CD4-positive, alpha-beta T cell treated with Interleukin-21 for 1 hour (primary cell): ENCODE measurements around the gene SYNJ2.

Experiments
- DNase-seq: peaks from one replicate; pipeline ENCODE4 v3.0.0-alpha.2; 2020

Gene SYNJ2

DNA sequence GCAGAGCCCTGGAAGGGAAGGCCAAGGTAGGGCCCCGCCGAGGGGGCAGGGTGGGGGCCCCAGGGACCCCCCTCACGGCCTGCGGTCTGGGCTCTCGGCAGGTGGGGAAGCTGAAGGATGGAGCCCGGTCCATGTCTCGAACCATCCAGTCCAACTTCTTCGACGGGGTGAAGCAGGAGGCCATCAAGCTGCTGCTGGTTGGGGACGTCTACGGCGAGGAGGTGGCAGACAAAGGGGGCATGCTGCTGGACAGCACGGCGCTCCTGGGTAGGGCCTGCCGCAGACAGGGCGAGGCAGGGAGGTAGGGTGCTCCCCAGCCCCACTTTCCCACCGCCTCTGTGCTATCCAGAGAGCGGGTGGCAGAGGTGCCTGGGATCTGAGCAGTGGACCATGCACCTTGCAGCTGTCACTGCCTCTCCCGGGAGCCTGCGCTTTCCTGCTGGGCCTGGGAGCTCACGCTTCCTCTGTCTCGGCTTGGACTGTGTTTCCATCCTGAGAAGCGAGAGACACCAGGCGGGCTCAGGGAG, 83.1 kb downstream of the SYNJ2 start:
- DNase-seq = no peak

- DNase-seq = no peak
Measured at GRCh38 chr6:158066136-158066781, 84.6 kb downstream of the SYNJ2 start.

DNA sequence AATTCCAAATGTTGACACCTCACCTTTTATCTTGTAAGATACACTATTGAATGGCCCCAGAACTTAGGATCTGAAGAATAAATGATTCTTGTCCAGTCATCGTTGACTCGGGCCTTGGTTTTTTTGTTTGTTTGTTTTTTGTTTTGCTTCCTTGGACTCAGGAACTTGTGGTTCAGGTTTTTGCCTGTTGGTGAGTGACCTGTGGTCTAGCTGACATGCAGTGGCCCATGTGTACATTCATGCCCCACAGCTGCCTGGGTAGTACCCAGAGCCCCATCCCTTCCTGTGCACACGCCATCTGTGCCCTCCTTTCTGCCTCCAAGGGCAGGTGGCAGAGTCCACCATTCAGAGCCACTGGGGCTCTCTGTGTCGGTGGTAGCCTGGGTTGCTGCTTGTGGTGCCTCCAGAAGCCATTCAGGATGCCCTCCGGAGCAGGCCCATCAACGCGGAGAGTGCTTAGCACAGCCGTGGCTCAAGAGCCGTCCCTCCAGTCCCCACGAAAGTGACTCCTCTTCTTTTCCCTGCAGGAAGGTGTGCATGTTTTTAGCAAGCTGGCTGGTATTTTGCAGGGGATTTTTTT, 85.9 kb downstream of the SYNJ2 start:
- DNase-seq = no peak

- DNase-seq = no peak
Measured at GRCh38 chr6:158068156-158068892, 86.7 kb downstream of the SYNJ2 start.

DNA sequence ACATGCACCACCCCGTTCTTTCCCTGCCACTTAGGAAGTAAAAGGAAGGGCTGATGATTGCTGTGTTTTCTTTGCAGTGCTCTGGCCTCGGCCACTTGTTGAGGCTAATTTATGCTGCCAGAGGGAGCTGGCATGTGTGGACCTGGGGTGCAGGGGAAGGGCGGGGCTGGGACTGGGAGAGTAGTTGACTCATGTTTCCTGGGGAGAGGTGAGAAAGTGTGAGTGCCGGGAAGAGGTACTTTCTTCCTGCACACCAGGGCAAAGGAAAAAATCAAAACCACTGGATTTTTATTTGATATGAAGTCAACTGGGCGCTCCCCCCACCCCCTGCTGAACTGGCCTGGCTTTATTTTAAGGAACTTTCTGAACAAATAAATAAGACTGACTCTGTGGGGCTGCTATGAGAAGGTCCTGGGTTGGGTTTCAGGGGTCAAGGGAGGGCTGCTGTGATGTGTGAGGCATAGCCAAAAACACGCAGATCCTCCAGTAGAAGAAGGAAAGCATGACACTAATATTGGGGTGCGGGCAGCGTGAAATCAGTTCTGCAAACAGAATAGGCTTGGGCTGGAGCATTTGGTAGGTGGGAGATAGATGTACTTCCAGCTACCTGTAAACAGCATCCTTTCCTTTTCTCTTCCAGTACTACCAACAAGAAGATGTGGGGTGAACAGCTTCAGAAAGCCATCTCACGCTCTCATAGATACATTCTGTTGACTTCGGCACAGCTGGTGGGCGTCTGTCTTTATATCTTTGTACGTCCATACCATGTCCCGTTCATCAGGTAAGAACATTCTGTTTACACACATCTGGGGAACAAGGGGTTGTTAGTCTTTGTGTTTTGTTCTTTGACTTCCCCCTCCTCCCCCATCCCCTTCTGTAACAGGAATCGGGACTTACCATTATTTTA, 87.5 kb downstream of the SYNJ2 start:
- no peak for DNase-seq

- DNase-seq = no peak
Measured at GRCh38 chr6:158069800-158070195, 88.1 kb downstream of the SYNJ2 start.

GRCh38 chr6:158070513-158070912, 88.8 kb downstream of the SYNJ2 start:
- no peak for DNase-seq

DNA sequence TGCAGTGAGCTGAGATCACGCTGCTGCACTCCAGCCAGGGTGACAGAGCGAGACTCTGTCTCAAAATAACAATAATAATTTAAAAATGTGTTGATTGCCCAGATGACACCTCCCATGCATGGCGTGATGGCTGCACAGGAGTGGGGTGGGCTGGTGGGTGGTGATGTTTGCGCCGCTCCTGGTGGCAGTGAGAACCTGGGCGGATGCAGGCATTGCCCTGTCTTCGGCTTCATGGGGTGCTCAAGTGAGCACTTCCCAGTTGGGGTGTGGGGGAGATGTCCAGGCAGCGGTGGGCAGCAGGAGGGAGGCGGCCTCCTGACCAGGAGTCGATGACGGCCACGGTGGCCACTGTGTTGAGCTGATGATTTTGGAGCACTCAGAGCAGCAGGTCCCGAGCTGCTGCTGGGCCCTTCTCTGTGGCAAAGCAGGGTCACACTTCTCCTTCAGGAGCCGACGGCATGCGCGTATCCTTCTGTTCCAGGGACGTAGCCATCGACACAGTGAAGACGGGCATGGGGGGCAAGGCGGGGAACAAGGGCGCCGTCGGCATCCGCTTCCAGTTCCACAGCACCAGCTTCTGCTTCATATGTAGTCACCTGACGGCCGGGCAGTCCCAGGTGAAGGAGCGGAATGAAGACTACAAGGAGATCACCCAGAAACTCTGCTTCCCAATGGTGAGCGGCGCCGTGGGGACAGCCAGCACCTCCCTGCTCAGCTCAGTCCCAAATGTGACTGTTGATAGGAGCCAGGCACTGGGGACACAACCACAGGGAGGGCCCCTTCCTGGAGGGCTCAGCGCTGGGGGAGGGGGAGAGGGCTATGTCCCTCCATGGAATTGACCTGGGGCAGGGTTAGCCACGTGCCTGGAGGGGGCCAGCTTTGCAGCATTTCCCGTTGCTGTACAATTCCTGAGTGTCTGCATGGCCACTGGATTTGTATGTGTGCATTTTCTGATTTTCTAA, 89.7 kb downstream of the SYNJ2 start:
- DNase-seq = no peak

DNA sequence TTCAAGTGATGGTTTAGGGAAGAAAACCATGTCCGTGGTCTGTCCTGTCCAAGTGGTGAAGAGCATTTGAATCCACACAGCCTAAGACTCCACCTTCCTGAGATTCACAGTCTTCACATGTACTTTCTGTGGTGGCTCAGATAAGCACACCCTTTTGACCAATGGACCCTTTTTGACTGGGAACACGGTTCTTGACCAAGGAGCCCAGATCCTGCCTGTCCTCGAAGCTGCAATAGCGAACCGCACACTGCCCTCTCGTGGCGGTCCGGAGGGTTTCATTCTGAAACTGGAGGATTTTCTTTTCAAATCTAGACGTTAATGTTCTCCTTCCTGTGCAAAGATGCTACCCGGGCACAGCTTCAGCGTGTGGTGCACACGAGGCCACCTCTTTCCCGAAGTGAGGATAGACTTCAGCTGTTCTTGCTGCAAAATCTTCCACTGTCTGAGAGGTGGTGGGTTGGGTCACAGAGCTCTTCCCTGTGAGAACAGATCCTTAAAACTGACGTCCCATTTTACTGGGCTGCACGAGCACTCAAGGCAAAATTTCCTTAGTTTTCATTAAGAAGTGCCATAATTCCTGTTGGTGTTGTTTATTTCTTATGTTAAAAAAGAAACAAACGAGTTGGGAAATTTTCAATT, 90.5 kb downstream of the SYNJ2 start:
- peak; percentile 64 for DNase-seq

DNA sequence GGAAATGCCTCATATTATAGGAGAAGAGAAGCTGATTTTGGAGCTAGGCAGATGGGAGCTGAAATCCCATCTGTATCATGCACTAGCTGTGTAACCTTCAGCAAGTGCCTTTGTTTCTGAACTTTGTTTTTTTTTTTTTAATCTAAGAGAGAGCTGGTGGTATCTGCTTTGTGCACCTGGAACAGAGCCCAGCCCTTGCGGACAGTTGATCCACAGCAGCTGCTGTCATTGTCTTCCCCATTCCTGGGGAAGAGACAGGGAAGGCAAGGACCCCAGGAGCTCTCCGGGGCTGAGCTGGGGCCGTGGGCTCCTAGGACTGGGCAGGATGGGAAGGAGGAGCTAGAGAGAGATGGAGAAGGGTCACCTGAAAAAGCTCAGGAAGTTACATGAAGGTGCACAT, 92.1 kb downstream of the SYNJ2 start:
- DNase-seq = no peak

- DNase-seq = no peak
Measured at GRCh38 chr6:158076548-158076947, 94.9 kb downstream of the SYNJ2 start.

DNA sequence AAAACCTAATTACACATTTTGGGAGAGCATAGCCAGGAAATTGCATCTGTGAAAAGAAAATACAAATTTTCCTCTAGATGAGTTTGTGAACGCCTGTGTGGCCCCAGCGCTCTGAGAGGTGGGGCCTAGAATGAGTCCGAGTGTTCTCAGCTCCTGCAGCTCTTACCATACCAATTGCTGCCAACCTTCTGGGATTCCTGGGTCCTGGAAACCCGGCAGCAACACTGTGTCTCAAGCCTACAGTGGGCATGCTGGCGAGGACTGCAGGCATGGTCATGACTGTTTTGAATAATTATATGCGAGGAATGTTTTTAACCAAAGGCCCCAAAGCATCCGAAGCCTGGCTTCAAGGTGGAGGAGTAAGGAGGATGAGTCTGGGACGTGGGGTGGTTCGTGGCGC, 96.0 kb downstream of the SYNJ2 start:
- DNase-seq = no peak

DNA sequence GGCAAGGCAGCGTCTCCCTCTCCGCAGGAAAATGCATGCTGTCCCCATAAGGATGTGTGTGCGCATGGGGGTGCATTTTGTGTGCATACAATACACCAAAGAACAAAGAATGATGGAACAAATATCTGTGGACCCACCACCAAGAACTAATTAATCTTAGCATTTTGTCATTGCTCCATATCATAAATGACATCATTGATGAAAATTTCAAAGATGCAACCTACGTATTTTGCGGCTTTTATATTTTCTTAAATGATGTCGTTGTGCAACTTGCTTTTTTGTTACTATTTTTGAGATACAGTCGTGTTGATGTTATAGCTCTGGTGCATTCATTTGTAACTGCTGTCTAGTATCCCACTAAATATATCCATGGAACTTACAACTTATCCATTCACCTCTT, 96.7 kb downstream of the SYNJ2 start:
- no peak for DNase-seq

DNA sequence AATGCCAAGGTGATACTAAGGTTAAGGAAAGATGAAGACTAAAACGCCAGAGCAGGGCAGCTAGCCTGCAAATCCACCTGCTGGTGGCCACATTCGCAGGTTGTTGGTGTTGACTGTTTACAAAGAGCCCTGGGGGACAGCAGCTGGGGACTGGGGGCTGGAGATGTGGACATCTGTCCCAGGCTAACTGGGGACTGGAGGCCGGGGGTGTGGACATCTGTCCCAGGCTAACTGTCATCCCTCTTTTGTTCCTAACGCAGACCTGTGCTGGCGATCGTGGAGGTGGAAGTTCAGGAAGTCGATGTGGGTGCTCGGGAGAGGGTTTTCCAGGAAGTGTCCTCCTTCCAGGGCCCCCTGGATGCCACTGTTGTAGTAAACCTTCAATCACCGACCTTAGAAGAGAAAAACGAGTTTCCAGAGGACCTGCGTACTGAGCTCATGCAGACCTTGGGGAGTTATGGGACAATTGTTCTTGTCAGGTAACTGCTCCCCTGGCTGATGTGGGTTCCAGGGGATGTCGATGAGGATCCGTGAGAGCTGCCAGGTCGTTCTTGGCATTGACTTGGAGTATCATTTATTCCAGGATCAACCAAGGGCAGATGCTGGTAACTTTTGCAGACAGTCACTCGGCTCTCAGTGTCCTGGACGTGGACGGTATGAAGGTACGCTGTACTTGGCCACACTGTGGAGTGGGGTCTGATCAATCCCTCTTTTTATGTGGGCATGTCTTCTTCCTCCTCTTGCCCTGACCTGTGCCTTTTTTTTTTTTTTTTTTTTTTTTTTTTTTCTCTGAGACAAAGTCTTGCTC, 99.4 kb downstream of the SYNJ2 start:
- DNase-seq = no peak

DNA sequence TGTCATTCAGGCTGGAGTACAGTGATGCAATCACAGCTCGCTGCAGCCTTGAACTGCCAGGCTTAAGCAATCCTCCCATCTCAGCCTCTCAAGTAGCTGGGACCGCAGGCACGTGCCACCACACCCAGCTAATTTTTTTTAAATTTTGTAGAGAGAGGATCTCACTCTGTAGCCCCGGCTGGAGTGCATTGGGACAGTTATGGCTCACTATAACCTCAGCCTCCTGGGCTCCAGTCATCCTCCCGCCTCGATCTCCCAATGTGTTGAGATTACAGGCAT, 99.9 kb downstream of the SYNJ2 start:
- DNase-seq = no peak

- DNase-seq = no peak
Measured at GRCh38 chr6:158083455-158084325, 102.0 kb downstream of the SYNJ2 start.

- no peak for DNase-seq
Measured at GRCh38 chr6:158085261-158086053, 103.8 kb downstream of the SYNJ2 start.

- DNase-seq = no peak
Measured at GRCh38 chr6:158086054-158086503, 104.4 kb downstream of the SYNJ2 start.
